DND-41 (cell line): ENCODE results near the gene CTNNA3.

ENCODE experiments used
- ATAC-seq: fragments of 200-7000 bp; cut with Tn5 transposase; 3 replicates; pipeline ENCODE4 v1.9.1; 2021; ENCODE audit warnings: low read depth; ENCODE audit not compliant: insufficient read depth
- DNase-seq: peaks from one replicate; pipeline ENCODE4 v3.0.0-alpha.2; 2020
- H2AFZ ChIP-seq: 2 replicates; pipeline ENCODE4 v1.6.0; 2012; ENCODE audit warnings: low read depth, low read length
- H3K27ac ChIP-seq: 2 replicates; pipeline ENCODE4 v1.5.1; 2012; ENCODE audit warnings: low read length, inconsistent platforms
- H3K27me3 ChIP-seq: fragments of 200-600 bp; sonication (generic); 2 replicates; pipeline ENCODE4 v1.6.0; 2012; ENCODE audit warnings: low read length, mild to moderate bottlenecking, inconsistent platforms; ENCODE audit not compliant: insufficient read depth, poor library complexity
- H3K36me3 ChIP-seq: 2 replicates; pipeline ENCODE4 v1.5.1; 2012; ENCODE audit warnings: low read length, inconsistent platforms; ENCODE audit not compliant: insufficient read depth
- H3K4me1 ChIP-seq: 2 replicates; pipeline ENCODE4 v1.5.1; 2012; ENCODE audit warnings: mild to moderate bottlenecking, low read length; ENCODE audit not compliant: insufficient read depth
- H3K4me2 ChIP-seq: 2 replicates; pipeline ENCODE4 v1.6.0; 2012; ENCODE audit warnings: mild to moderate bottlenecking, moderate library complexity, low read length, inconsistent platforms; ENCODE audit not compliant: insufficient read depth
- H3K4me3 ChIP-seq, 2 experiments: fragments of 200-600 bp in 1 of 2; shearing (Covaris generic) in 1 of 2; 2 replicates each; pipeline ENCODE4 v1.5.1; 2012 to 2016; ENCODE audit warnings: inconsistent platforms in 2 of 2, low read length in 2 of 2, mild to moderate bottlenecking in 2 of 2, low read depth in 1 of 2, moderate library complexity in 1 of 2
- H3K79me2 ChIP-seq: 2 replicates; pipeline ENCODE4 v1.6.0; 2012; ENCODE audit warnings: low read length, inconsistent platforms; ENCODE audit not compliant: insufficient read depth
- H3K9ac ChIP-seq: 2 replicates; pipeline ENCODE4 v1.6.0; 2012; ENCODE audit warnings: low read depth, mild to moderate bottlenecking, inconsistent platforms, low read length, moderate library complexity
- H3K9me3 ChIP-seq: 2 replicates; pipeline ENCODE4 v1.5.1; 2012; ENCODE audit warnings: low read length, moderate library complexity, mild to moderate bottlenecking, inconsistent platforms; ENCODE audit not compliant: insufficient read depth, severe bottlenecking
- H4K20me1 ChIP-seq: 2 replicates; pipeline ENCODE4 v1.6.0; 2012; ENCODE audit warnings: low read length; ENCODE audit not compliant: insufficient read depth
- CTCF ChIP-seq: IDR thresholded peaks from 2 replicates; pipeline ENCODE4 v1.5.1; 2012; ENCODE audit warnings: borderline replicate concordance, low read length, moderate library complexity, mild to moderate bottlenecking; ENCODE audit not compliant: poor library complexity, severe bottlenecking; ENCODE audit errors: extremely low read depth
- EZH2 ChIP-seq: IDR thresholded peaks from 3 replicates; pipeline ENCODE4 v1.6.1; 2012; ENCODE audit warnings: borderline replicate concordance, low read depth, mild to moderate bottlenecking, moderate library complexity, low read length, inconsistent platforms; ENCODE audit not compliant: severe bottlenecking

Gene CTNNA3

GRCh38 chr10:66744915-66745314 is 951.1 kb downstream of the CTNNA3 start:
- Histone ChIP-seq H3K79me2 (no peaks in the 10 kb centered on the region), H3K27me3 (no peaks in the 10 kb centered on the region), H3K9ac (no peak overlapping the region), H4K20me1 (no peaks in the 10 kb centered on the region), H3K36me3 (no peaks in the 10 kb centered on the region), H3K4me3 (no peak overlapping the region), H2AFZ (no peak overlapping the region), H3K4me1 (no peaks in the 10 kb centered on the region), H3K4me2 (no peak overlapping the region), H3K9me3 (no peaks in the 10 kb centered on the region), H3K27ac (no peak overlapping the region)
- TF ChIP-seq EZH2 (no peak), CTCF (no peak)
- no peak for ATAC-seq
- DNase-seq, result no peak

DNA sequence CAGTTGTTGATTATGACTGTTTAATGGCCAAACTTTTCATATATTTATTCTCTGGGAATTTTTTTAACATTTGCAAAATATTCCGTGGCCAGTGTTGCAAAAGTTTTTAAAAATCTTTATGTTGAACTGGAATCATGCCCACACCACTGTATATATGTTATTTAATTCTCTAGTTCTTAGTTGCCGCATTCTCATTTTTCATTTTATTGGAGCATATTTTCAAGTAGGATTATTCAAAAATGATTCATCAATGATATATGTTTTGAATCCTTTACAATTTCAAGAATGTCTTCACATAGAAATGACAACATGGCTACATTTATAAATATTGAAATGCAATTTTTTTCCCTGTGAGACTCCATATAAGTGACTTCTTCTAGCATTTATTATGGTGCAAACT is 958.8 kb downstream of the CTNNA3 start:
- no peaks in the 10 kb centered on the region for H4K20me1 ChIP-seq
- no peak overlapping the region for H3K9ac ChIP-seq
- TF ChIP-seq EZH2 (no peak), CTCF (no peak)
- no peak overlapping the region for H2AFZ ChIP-seq
- H3K27me3 ChIP-seq, result no peaks in the 10 kb centered on the region
- ATAC-seq, result no peak
- H3K4me3 ChIP-seq, result no peak overlapping the region
- H3K79me2 ChIP-seq, result no peaks in the 10 kb centered on the region
- no peaks in the 10 kb centered on the region for H3K36me3 ChIP-seq
- H3K4me2 ChIP-seq, result no peak overlapping the region
- no peaks in the 10 kb centered on the region for H3K4me1 ChIP-seq
- H3K9me3 ChIP-seq, result no peaks in the 10 kb centered on the region
- no peak for DNase-seq
- H3K27ac ChIP-seq, result no peak overlapping the region

- Histone ChIP-seq H3K9me3 (no peaks in the 10 kb centered on the region), H4K20me1 (no peaks in the 10 kb centered on the region), H3K79me2 (no peaks in the 10 kb centered on the region), H3K27me3 (no peaks in the 10 kb centered on the region), H3K27ac (no peak overlapping the region), H3K4me2 (no peak overlapping the region), H3K36me3 (no peaks in the 10 kb centered on the region), H2AFZ (no peak overlapping the region), H3K4me1 (no peaks in the 10 kb centered on the region), H3K4me3 (no peak overlapping the region), H3K9ac (no peak overlapping the region)
- TF ChIP-seq EZH2, result no peak
- no peak for TF ChIP-seq CTCF
- ATAC-seq (no peak), DNase-seq (no peak)
Measured at GRCh38 chr10:66723608-66724400, 972.2 kb downstream of the CTNNA3 start.
